ENCODE data around the gene SMCR8.

DNA sequence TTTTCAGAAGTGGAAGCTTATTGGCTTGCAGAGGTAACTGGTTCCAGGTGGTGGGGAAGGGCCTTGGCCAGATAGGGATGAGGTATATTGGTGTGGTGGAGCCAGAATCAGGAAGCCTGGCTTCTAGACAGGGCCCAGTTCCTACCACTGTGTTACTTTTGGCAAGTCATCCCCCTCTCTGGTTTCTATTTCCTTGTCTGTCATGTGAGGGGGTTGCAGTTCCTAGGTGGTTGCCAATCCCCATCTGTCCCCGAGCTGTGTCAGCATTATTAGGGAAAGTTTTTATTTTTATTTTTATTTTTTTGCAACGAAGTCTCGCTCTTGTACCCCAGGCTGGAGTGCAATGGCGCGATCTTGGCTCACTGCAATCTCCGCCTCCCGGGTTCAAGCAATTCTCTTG is 3.0 kb downstream of the SMCR8 start:
- no peak for TF ChIP-seq CTCF (IDR thresholded peaks at IDR 0.05 in 4 of 5, conservative IDR thresholded peaks at IDR 0.05 in 1 of 5)
- no peak for TF ChIP-seq POLR2A (IDR thresholded peaks at IDR 0.05)
